ENCODE measurements around the gene DYNLT5. TPM values are rescaled to one million over a fixed set of nuclear protein-coding genes. Genes with fewer than 3 reads are reported as not detected.

DYNLT5 gene
- total RNA-seq, 3 donors from 2014 or later, result 0.32 to 1.0 (median 0.33) TPM

DNA sequence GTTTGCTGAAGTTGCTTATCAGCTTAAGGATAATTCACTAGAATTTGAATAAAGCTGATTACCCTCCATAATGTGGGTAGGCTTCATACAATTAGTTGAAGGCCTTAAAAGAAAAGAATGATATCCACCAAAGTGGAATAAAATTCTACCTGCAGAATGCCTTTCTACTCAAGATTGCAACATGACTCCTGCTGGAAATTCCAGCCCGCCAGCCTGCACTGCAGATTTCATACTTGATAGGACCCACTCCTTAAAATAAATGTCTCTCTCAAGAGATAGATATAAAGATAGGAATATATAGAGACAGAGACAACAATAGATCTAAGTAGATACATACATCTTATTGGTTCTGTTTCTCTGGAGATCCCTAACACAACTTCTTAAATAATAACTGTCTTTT, 72.5 kb downstream of the DYNLT5 start:
- TF ChIP-seq POLR2AphosphoS5 (IDR thresholded peaks at IDR 0.05) (no peak), POLR2A (IDR thresholded peaks at IDR 0.05) (no peak)
- TF ChIP-seq, protein P1, sequence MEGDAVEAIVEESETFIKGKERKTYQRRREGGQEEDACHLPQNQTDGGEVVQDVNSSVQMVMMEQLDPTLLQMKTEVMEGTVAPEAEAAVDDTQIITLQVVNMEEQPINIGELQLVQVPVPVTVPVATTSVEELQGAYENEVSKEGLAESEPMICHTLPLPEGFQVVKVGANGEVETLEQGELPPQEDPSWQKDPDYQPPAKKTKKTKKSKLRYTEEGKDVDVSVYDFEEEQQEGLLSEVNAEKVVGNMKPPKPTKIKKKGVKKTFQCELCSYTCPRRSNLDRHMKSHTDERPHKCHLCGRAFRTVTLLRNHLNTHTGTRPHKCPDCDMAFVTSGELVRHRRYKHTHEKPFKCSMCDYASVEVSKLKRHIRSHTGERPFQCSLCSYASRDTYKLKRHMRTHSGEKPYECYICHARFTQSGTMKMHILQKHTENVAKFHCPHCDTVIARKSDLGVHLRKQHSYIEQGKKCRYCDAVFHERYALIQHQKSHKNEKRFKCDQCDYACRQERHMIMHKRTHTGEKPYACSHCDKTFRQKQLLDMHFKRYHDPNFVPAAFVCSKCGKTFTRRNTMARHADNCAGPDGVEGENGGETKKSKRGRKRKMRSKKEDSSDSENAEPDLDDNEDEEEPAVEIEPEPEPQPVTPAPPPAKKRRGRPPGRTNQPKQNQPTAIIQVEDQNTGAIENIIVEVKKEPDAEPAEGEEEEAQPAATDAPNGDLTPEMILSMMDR (IDR thresholded peaks at IDR 0.05), result no peak
- Histone ChIP-seq H3K4me3 (no peak overlapping the region), H3K27me3 (no peaks in the 10 kb centered on the region), H3K9me3 (no peaks in the 10 kb centered on the region), H3K27ac (no peak overlapping the region), H3K4me1 (no peaks in the 10 kb centered on the region), H3K36me3 (no peaks in the 10 kb centered on the region)
- DNase-seq (ENCODE audit: low spot score in 2 of 2), result no peak
- intact Hi-C loops (cut with DNase I; ENCODE audit: low total_unique reads), result no loop called here

Other genes starting within 250 kb of the DYNLT5 start
- gene SGIP1, start 218.3 kb upstream of the DYNLT5 start, total RNA-seq, result 1 to 10 TPM; 3.1 to 6.6 (median 3.5) TPM
- gene INSL5, start 48.8 kb downstream of the DYNLT5 start, total RNA-seq, result under 1 TPM in 1 of 3 donors, not detected in 2; 0.80 TPM
- gene DNAI4, start 172.4 kb downstream of the DYNLT5 start, total RNA-seq, result 10 to 100 TPM in 2 of 3 donors, 1 to 10 TPM in 1; 9.4 to 26.2 (median 24.3) TPM
- gene MIER1, start 172.5 kb downstream of the DYNLT5 start, total RNA-seq, result 10 to 100 TPM; 42.4 to 51.1 (median 43.9) TPM

Data from breast epithelium (tissue), 4 donors.